HCT116 (cell line): ENCODE data around the gene MLH1. TPM values are rescaled to one million over a fixed set of nuclear protein-coding genes. Genes with fewer than 3 reads are reported as not detected.

Experiments used
- ATAC-seq: fragments of 200-7000 bp; cut with Tn5 transposase; 2 replicates; pipeline ENCODE4 v1.9.1; 2020; ENCODE audit warnings: mild to moderate bottlenecking, moderate library complexity
- BruUV-seq: library from RNA; stranded (reverse); fragments of 400-500 nt; replicated peaks from 2 replicates; lab custom pipeline; 2021; lab: Mats Ljungman, UMichigan
- CTCF ChIA-PET: fragments of 300-600 bp; sonication (Branson Sonifier 250); formaldehyde crosslinking; loops from one replicate; lab custom pipeline; 2021; ENCODE audit warnings: antibody characterized with exemption; lab: Charles Lee
- POLR2A ChIA-PET: fragments of 300-600, 350-600 bp; sonication (Branson Sonifier 250); formaldehyde crosslinking; loops from one replicate; lab custom pipeline; 2021; ENCODE audit warnings: antibody characterized with exemption; lab: Charles Lee
- RAD21 ChIA-PET, 2 experiments: fragments of 300-600 bp; sonication (Branson Sonifier 250); formaldehyde crosslinking; loops; one replicate each; lab custom pipeline; 2023; ENCODE audit warnings: low total read pairs in 2 of 2; ENCODE audit not compliant: uncharacterized antibody in 2 of 2, unreplicated experiment in 2 of 2, low non-redundant PET in 1 of 2; lab: Charles Lee
- DNase-seq: peaks from one replicate; pipeline ENCODE4 v3.0.0-alpha.2; 2010; ENCODE audit warnings: low read depth, low spot score
- H2AFZ ChIP-seq: fragments of 200-600 bp; shearing (Covaris generic), sonication (generic); 2 replicates; pipeline ENCODE4 v1.6.1; 2017; ENCODE audit warnings: low read depth, mixed run types, mixed read lengths, antibody characterized with exemption, low read length; ENCODE audit not compliant: poor library complexity, severe bottlenecking
- H3K27ac ChIP-seq: 2 replicates; pipeline ENCODE4 v1.5.1; 2012; ENCODE audit warnings: low read depth, low read length
- H3K27me3 ChIP-seq: fragments of 200-600 bp; sonication (generic); 2 replicates; pipeline ENCODE4 v1.6.1; 2016; ENCODE audit warnings: mixed run types, low read length, mixed read lengths; ENCODE audit not compliant: insufficient read depth
- H3K36me3 ChIP-seq, 2 experiments: fragments of 200-500 bp in 1 of 2; fragments of 200-600 bp in 1 of 2; sonication (Bioruptor generic) in 1 of 2; sonication (generic) in 1 of 2; 2 replicates each; pipeline versions ENCODE4 v1.5.1 to v1.6.1; 2014 to 2016; ENCODE audit warnings: low read length in 2 of 2, inconsistent platforms in 1 of 2, mixed read lengths in 1 of 2, mixed run types in 1 of 2; ENCODE audit not compliant: insufficient read depth in 2 of 2, control insufficient read depth in 1 of 2
- H3K4me1 ChIP-seq, 2 experiments: fragments of 200-600 bp in 1 of 2; sonication (generic) in 1 of 2; 2 replicates each; pipeline versions ENCODE4 v1.5.1 to v1.6.1; 2012 to 2017; ENCODE audit warnings: low read length in 2 of 2, inconsistent platforms in 1 of 2, mild to moderate bottlenecking in 1 of 2, mixed read lengths in 1 of 2, mixed run types in 1 of 2, moderate library complexity in 1 of 2; ENCODE audit not compliant: insufficient read depth in 2 of 2, control insufficient read depth in 1 of 2
- H3K4me2 ChIP-seq: fragments of 200-600 bp; sonication (generic); 2 replicates; pipeline ENCODE4 v1.6.1; 2017; ENCODE audit warnings: mixed run types, low read length, mixed read lengths
- H3K4me3 ChIP-seq, 2 experiments: fragments of 200-600 bp in 1 of 2; sonication (generic) in 1 of 2; replicated peaks in 1 of 2; 2 replicates each; pipeline ENCODE4 v1.5.1; 2011 to 2016; ENCODE audit warnings: low read length in 2 of 2, control low read depth in 1 of 2, low read depth in 1 of 2, mild to moderate bottlenecking in 1 of 2, mixed read lengths in 1 of 2, mixed run types in 1 of 2
- H3K79me2 ChIP-seq: fragments of 200-600 bp; sonication (generic); 2 replicates; pipeline ENCODE4 v1.6.1; 2017; ENCODE audit warnings: mild to moderate bottlenecking, mixed run types, low read length, moderate library complexity, mixed read lengths; ENCODE audit not compliant: insufficient read depth
- H3K9ac ChIP-seq: fragments of 200-600 bp; sonication (generic); 2 replicates; pipeline ENCODE4 v1.6.1; 2016; ENCODE audit warnings: low read length, mixed read lengths
- H3K9me2 ChIP-seq: fragments of 200-600 bp; sonication (generic), shearing (Covaris generic); 2 replicates; pipeline ENCODE4 v1.6.1; 2017; ENCODE audit warnings: mixed run types, mild to moderate bottlenecking, moderate library complexity; ENCODE audit not compliant: insufficient read depth
- H3K9me3 ChIP-seq, 2 experiments: fragments of 200-500 bp in 1 of 2; fragments of 200-600 bp in 1 of 2; sonication (Bioruptor generic) in 1 of 2; sonication (generic) in 1 of 2; 2 replicates each; pipeline ENCODE4 v1.6.1; 2014 to 2017; ENCODE audit warnings: low read length in 2 of 2, mixed read lengths in 2 of 2, inconsistent platforms in 1 of 2, low read depth in 1 of 2, mild to moderate bottlenecking in 1 of 2, mixed run types in 1 of 2, moderate library complexity in 1 of 2; ENCODE audit not compliant: control insufficient read depth in 1 of 2, insufficient read depth in 1 of 2
- H4K20me1 ChIP-seq: fragments of 200-600 bp; sonication (generic), shearing (Covaris generic); 2 replicates; pipeline ENCODE4 v1.6.1; 2017; ENCODE audit warnings: mixed run types, mild to moderate bottlenecking, moderate library complexity; ENCODE audit not compliant: insufficient read depth
- EGR1 ChIP-seq: IDR thresholded peaks from 2 replicates; pipeline ENCODE4 v1.6.1; 2012; ENCODE audit warnings: low read depth
- ELF1 ChIP-seq: IDR thresholded peaks from 2 replicates; pipeline ENCODE4 v1.6.1; 2012; ENCODE audit warnings: low read depth, borderline replicate concordance
- EZH2 ChIP-seq: fragments of 200-600 bp; sonication (generic); IDR thresholded peaks from 2 replicates; pipeline ENCODE4 v1.6.1; 2017; ENCODE audit warnings: antibody characterized with exemption, mixed run types
- JUND ChIP-seq: IDR thresholded peaks from 2 replicates; pipeline ENCODE4 v1.6.1; 2012
- POLR2AphosphoS5 ChIP-seq: IDR thresholded peaks from 2 replicates; pipeline ENCODE4 v1.6.1; 2011; ENCODE audit warnings: mild to moderate bottlenecking, low read depth, low read length, moderate library complexity
- SP1 ChIP-seq: IDR thresholded peaks from 2 replicates; pipeline ENCODE4 v1.6.1; 2012; ENCODE audit warnings: low read depth
- TCF7L2 ChIP-seq: IDR thresholded peaks from 2 replicates; pipeline ENCODE4 v1.7.0; 2011; ENCODE audit warnings: borderline replicate concordance, inconsistent platforms; ENCODE audit not compliant: insufficient read depth, insufficient read length; ENCODE audit errors: extremely low read depth
- YY1 ChIP-seq: IDR thresholded peaks from 2 replicates; pipeline ENCODE4 v1.6.1; 2011; ENCODE audit warnings: low read length, low read depth, moderate library complexity, mild to moderate bottlenecking; ENCODE audit not compliant: insufficient replicate concordance; ENCODE audit errors: extremely low read depth
- ZNF274 ChIP-seq: fragments of 200-500 bp; sonication (Bioruptor generic); IDR thresholded peaks from 2 replicates; pipeline ENCODE4 v1.6.1; 2014; ENCODE audit warnings: mild to moderate bottlenecking, low read depth, low read length, inconsistent platforms
- intact Hi-C: fragments of 100-400 bp; cut with micrococcal nuclease; formaldehyde crosslinking; loops from 2 replicates; pipeline ENCODE4 v1.10.0; 2022
- total RNA-seq: library from RNA; stranded (reverse); gene quantifications from one replicate; pipeline ENCODE4 v1.2.1, GENCODE V29; 2021; ENCODE audit not compliant: unreplicated experiment
- TF ChIP-seq, protein P1 (sequence below): IDR thresholded peaks from 2 replicates; pipeline ENCODE4 v1.6.1; 2011; ENCODE audit warnings: mild to moderate bottlenecking, low read length, moderate library complexity; ENCODE audit not compliant: insufficient replicate concordance; ENCODE audit errors: extremely low read depth

The MLH1 gene
- total RNA-seq, 1 experiment from 2014 or later: 9.6 TPM

DNA sequence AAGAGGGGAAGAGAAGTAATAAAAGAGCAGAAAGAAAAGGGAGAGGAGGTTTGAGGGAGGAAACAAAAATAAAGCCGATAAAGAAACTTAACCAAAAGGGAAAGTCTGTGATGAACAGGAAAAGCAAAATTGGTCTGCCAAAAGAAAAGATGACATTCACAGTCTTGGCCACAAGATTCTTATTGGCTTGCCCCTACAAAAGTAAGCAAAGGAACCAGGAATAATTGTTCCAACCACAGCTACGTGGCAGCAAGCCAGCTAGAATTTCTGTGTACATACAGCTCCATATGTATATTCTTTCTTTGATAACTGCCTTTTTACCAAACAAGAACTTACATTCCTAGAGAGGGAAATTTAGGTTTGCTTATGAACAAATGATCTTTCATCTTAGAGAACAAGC, 79.6 kb downstream of the MLH1 start (continued):
- TF ChIP-seq POLR2AphosphoS5: no peak

DNA sequence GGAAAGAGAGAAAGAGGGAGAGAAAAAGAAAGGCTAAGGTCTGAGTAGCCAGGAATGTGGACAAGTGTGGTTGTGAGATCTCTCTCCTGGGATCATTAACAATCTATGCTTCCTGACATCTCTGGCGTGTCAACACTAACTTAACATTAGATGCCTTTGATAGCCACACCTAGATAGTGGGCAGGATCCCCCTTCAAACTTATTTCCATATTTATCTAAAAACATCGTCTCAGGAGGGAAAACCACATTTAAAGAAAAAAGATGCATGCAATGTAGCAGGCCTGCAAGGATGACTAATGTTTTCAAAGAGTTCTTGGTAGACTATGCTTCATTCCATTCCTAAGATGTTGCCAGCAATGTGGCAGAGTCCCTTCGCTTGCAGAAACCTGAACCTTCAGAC, 80.9 kb downstream of the MLH1 start:
- BruUV-seq: no TSS peak
- Histone ChIP-seq H3K4me1 (no peaks in the 10 kb centered on the region), H4K20me1 (no peaks in the 10 kb centered on the region), H3K27ac (no peak overlapping the region), H3K9ac (no peak overlapping the region), H3K27me3 (no peaks in the 10 kb centered on the region), H3K4me2 (no peak overlapping the region), H3K79me2 (no peaks in the 10 kb centered on the region), H3K9me3 (no peaks in the 10 kb centered on the region), H3K4me3 (no peak overlapping the region), H3K9me2 (no peaks in the 10 kb centered on the region), H3K36me3 (peaks cover 0 to under 1% of the 10 kb centered on the region in 2 experiments; a peak in 1 of 4 replicates), H2AFZ (no peak overlapping the region)
- ChIA-PET RAD21 (no interaction called here), POLR2A (no interaction called here), CTCF (no interaction called here)
- DNase-seq (no peak), ATAC-seq (no peak)
- TF ChIP-seq EZH2 (no peak), ELF1 (no peak), ZNF274 (no peak), SP1 (no peak), JUND (no peak), EGR1 (no peak), TCF7L2 (no peak), YY1 (no peak)
- TF ChIP-seq, protein P1, sequence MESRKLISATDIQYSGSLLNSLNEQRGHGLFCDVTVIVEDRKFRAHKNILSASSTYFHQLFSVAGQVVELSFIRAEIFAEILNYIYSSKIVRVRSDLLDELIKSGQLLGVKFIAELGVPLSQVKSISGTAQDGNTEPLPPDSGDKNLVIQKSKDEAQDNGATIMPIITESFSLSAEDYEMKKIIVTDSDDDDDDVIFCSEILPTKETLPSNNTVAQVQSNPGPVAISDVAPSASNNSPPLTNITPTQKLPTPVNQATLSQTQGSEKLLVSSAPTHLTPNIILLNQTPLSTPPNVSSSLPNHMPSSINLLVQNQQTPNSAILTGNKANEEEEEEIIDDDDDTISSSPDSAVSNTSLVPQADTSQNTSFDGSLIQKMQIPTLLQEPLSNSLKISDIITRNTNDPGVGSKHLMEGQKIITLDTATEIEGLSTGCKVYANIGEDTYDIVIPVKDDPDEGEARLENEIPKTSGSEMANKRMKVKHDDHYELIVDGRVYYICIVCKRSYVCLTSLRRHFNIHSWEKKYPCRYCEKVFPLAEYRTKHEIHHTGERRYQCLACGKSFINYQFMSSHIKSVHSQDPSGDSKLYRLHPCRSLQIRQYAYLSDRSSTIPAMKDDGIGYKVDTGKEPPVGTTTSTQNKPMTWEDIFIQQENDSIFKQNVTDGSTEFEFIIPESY: no peak
- intact Hi-C loops: no loop called here
